T-helper 2 cell (primary cell): ENCODE data around the gene CAPN7.
"Not testable (repeated sequence)": the region's sequence is repeated elsewhere in the genome, so short reads cannot be mapped to it uniquely, and the experiment has no call there.

ENCODE experiments used
- DNase-seq, 5 experiments: peaks; one replicate each; pipeline versions ENCODE4 v3.0.0 to v3.0.0-alpha.2; 2012 to 2022
- total RNA-seq, 2 donors: gene quantifications; one replicate each; lab custom pipeline; 2026; lab: John Stamatoyannopoulos, UW

CAPN7 gene
- 55.5 to 90.4 reads per million in 2 donors for total RNA-seq

- peak; percentile 88 to 97 (median 94) for DNase-seq
Measured at GRCh38 chr3:15205934-15206661, at the start of gene CAPN7. Gene CAPN7, plus strand, starts transcription at chr3:15206246. Its CDS starts 250 bp downstream, at chr3:15206496.

- no peak for DNase-seq
Measured at GRCh38 chr3:15157441-15157840, 48.6 kb upstream of the CAPN7 start.

GRCh38 chr3:15159501-15160136 lies 46.4 kb upstream of the CAPN7 start:
- peak in 1 of 5 experiments; percentile 34 for DNase-seq

DNA sequence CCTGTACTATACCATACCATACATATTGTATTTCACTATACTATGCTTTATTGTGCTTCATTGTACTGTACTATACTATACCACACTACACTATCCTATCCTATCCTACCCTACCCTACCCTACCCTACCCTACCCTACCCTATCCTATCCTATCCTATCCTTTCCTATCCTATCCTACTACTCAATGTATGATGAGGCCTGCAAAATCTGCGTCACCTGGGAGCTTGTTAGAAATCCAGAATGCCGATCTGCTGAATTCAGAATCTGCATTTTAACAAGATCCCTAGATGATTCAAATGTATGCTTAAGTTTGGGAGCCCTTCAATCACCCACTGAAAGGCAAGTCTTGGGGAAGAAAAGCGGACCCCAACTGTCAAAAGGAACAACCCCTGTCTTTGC lies 45.4 kb upstream of the CAPN7 start:
- no peak for DNase-seq

GRCh38 chr3:15161133-15161532 lies 44.9 kb upstream of the CAPN7 start:
- no peak for DNase-seq

DNA sequence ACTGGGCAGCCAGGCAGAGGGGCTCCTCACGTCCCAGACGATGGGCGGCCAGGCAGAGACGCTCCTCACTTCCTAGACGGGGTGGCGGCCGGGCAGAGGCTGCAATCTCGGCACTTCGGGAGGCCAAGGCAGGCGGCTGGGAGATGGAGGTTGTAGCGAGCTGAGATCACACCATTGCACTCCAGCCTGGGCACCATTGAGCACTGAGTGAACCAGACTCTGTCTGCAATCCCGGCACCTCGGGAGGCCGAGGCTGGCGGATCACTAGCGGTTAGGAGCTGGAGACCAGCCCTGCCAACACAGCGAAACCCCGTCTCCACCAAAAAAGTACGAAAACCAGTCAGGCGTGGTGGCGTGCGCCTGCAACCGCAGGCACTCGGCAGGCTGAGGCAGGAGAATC lies 42.4 kb upstream of the CAPN7 start:
- DNase-seq, result not testable (repeated sequence)

DNA sequence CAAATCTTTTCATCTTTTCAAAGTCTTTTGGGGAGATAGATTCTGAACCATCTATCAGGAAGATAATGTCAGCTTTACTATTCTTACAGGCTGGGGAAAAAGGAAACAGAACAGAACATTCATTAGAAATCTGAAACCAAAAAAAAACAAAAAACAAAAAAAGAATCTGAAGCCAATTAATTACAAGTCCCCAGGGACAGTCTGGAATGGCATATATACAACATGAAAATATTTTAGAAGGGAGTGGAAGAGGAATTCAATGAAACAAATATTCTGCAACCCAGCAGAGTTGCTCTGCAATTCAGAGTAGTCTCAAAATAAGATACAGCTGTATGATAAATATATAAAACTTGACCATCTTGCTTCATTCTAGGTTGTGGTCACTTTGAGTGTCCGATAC lies 41.7 kb upstream of the CAPN7 start:
- no peak for DNase-seq

DNA sequence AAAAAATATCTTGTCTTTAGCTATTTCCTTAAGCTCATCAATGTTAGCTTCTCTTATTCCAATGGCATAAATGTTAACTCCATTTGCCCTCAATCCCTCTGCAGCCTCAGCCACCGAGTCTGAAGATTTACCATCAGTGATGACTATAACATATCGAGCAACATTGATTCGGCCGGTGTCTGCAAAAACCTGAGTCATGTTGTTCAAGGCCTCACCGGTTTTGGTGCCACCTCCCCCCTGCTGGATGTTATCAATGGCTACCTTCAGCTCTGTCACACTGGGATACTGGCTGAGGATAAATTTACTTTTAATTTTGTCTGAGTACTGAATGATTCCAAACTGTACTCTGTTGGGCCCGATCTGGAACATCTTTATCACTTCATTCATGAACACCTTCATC lies 41.0 kb upstream of the CAPN7 start:
- no peak for DNase-seq

GRCh38 chr3:15166391-15166790 lies 39.7 kb upstream of the CAPN7 start:
- DNase-seq, result not testable (repeated sequence)

- peak in 1 of 5 experiments; percentile 18 for DNase-seq
Measured at GRCh38 chr3:15171096-15171495, 35.0 kb upstream of the CAPN7 start.

- no peak for DNase-seq
Measured at GRCh38 chr3:15172806-15173205, 33.2 kb upstream of the CAPN7 start.

DNA sequence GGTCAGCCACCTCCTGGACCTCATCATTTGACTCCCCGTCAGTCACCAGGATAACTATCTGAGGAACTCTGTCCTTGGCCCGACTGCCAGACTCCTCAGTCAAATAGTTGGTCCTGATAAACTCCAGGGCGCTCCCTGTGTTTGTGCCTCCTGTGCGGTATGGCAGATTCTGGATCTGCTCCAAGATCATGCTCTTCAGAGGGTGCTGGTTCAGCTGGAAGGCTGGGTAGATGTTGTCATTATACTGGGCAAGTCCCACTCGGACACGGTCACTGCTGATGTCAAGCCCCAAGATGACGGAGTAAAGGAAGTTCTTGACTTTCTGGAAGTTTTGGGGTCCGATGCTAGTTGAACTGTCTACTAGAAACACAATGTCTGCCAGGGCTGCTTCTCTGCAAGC lies 31.1 kb upstream of the CAPN7 start:
- no peak for DNase-seq

- no peak for DNase-seq
Measured at GRCh38 chr3:15175605-15176004, 30.4 kb upstream of the CAPN7 start.

DNA sequence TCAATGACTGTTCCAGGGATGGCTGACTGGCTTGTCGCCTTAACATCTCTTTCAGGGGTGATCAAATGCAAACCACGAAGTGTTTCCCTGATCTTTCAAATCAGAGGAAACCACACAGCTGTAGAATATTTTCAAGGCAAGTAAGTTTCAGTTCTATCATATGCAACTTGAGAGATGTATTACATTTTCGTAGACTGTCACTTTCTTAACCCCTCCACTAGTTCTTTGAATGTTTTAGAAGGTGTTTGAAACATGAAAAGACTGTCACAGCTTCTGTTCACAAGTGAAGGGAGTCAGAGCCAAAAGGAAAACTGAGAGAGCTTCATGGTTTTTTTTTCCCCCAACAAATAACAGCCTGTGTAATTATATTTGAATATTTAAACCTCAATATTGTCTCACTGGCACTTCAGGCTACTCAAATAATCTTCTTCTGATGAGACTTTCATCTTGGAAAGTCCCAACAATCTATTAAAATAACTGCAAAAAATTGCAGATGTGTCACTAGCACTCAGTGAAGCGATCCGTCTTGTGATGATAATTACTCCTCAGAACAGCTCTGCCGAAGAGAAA lies 25.9 kb upstream of the CAPN7 start:
- DNase-seq, result peak in 1 of 5 experiments; percentile 23

DNA sequence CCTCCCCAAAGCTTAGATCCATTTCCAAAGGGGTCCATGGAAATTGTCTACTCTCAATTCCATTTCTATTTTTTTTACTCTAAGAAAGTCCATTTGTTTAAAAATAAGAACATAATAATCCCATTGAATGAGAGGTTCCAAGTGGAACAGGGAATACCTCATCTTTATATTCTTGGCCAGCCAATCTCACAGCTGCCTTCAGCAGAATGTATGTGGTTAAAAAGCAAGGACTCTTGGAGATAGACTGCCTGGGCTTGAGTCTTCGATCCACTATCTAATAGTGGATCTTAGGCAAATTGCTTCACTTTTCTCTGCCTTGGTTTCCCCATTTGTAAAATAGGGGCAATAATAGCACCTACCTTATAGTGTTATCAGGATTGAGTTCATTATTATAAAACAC lies 24.5 kb upstream of the CAPN7 start:
- DNase-seq, result no peak

DNA sequence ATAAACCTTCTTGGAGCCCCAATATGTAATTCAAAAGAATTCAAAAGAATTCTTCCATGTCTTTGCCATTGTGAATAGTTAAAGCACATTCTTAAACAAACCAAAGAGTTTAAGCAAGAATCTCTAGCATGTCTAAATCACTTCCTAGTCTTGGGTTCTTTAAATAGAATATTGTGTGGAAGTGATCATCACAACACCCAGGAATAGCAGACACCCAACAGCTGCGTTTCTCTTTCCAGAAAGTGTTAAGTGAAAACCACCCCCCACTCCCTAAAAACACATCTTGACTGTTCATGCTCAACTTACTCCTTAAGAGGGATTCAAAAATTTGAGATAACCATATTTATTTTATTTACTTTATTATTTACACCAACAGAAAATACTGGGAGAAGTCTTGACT lies 24.1 kb upstream of the CAPN7 start:
- DNase-seq, result no peak

DNA sequence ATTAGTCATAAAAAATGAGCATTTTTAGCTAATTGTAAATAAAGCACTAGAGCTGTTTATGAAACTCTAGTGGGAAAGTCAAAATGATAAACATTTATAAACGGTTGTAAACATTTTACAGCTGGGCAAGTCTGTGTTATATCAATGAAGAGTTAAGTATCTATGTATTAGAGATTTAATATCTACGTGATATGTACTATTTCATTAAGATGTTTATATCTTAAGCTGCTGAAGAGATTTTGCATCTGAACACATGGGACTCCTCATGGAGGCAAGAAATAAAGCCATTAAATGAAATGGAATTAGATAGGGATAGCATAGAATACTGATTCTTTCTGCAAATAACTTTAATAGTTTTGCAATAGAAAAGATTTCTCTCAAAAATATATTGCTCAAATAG lies 23.0 kb upstream of the CAPN7 start:
- no peak for DNase-seq

DNA sequence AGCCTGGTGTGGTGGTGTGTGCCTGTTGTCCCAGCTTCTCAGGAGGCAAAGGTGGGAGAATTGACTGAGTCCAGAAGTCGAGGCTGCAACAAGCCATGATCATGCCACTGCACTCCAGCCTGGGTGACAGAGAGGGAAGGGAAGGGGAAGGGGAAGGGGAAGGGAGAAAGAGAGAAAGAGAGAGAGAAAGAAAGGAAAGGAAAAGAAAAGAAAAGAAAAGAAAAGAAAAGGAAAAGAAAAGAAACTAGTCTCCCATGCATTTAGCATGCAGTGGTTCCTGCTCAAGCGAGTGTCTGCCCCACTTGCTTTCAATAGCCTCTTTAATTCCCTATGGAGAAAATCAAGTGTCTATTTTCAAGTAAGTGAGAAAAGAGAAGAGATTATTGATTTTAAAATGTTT lies 20.6 kb upstream of the CAPN7 start:
- no peak for DNase-seq

GRCh38 chr3:15186101-15186476 lies 20.0 kb upstream of the CAPN7 start:
- no peak for DNase-seq

- DNase-seq, result not testable (repeated sequence)
Measured at GRCh38 chr3:15186477-15187164, 19.4 kb upstream of the CAPN7 start.

GRCh38 chr3:15197340-15198029 lies 8.6 kb upstream of the CAPN7 start:
- DNase-seq, result no peak

GRCh38 chr3:15198686-15199085 lies 7.4 kb upstream of the CAPN7 start:
- DNase-seq, result peak in 1 of 5 experiments; percentile 17
